RWPE2 (cell line): ENCODE measurements around the gene MED9.

Experiments
- ATAC-seq: fragments of 200-7000 bp; cut with Tn5 transposase; 3 replicates; pipeline ENCODE4 v1.9.1; 2021; ENCODE audit warnings: low read depth
- DNase-seq: peaks from one replicate; pipeline ENCODE4 v3.0.0-alpha.2; 2020; ENCODE audit warnings: low spot score
- H3K27ac ChIP-seq: fragments of 450-650 bp; 2 replicates; pipeline ENCODE4 v1.5.1; 2017; ENCODE audit warnings: mild to moderate bottlenecking; ENCODE audit not compliant: poor library complexity, severe bottlenecking
- H3K27me3 ChIP-seq: fragments of 250-450 bp; sonication (Bioruptor Pico); 2 replicates; pipeline ENCODE4 v1.5.1; 2021; ENCODE audit warnings: mild to moderate bottlenecking, moderate library complexity; ENCODE audit not compliant: insufficient read depth, poor library complexity, severe bottlenecking
- H3K36me3 ChIP-seq: fragments of 250-450 bp; sonication (Bioruptor Pico); 2 replicates; pipeline ENCODE4 v1.5.1; 2020; ENCODE audit warnings: low read depth, mild to moderate bottlenecking, moderate library complexity
- H3K4me1 ChIP-seq: fragments of 250-450 bp; sonication (Bioruptor Pico); 2 replicates; pipeline ENCODE4 v1.5.1; 2021; ENCODE audit warnings: mild to moderate bottlenecking, moderate library complexity; ENCODE audit not compliant: insufficient read depth, poor library complexity, severe bottlenecking
- H3K4me3 ChIP-seq: fragments of 250-450 bp; sonication (Bioruptor Pico); 2 replicates; pipeline ENCODE4 v1.5.1; 2021; ENCODE audit warnings: mild to moderate bottlenecking, moderate library complexity; ENCODE audit not compliant: severe bottlenecking
- H3K9me3 ChIP-seq: fragments of 250-450 bp; sonication (Bioruptor Pico); 2 replicates; pipeline ENCODE4 v1.5.1; 2021; ENCODE audit warnings: mild to moderate bottlenecking, moderate library complexity; ENCODE audit not compliant: severe bottlenecking
- TF ChIP-seq, protein P1 (sequence below): fragments of 450-650 bp; IDR thresholded peaks from one replicate; pipeline ENCODE4 v1.5.1; 2017; ENCODE audit warnings: mild to moderate bottlenecking, moderate library complexity; ENCODE audit not compliant: poor library complexity, severe bottlenecking

Gene MED9

DNA sequence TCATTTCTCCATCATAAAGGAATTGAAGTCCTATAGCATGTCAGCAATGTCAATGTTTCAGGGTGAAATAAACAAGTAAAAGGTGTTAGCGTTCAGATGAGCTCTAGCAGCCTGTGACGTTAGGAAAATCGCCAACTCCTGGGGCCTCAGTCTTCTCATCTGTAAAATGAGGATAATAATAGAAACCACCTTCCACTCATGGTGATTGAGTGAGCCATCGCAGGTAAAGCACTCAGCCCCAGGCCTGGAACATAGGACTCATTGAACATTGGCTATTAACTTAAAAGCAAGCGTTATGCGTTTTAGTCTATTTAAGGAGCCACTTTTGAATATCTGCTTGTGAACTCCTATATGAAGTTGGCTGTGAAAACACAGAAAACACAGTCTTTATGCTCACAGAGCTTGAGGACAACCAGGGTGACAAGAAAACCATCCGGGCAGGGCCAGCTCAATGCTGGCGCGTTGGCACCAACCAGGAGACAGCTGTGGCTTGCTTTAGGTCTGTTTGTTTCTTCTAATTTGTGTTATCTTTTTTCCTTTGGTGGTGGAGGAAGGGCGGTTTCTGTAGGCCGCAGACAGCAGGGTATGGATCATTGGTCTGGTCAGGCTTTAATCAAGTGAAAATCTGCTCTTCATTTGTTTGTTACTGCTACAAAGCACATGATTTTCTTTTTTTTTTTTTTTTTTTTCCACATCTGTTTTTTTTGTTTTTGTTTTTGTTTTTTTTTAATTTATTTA, 35.7 kb upstream of the MED9 start:
- no peaks in the 10 kb centered on the region for H3K36me3 ChIP-seq
- H3K27ac ChIP-seq, result no peak overlapping the region
- peaks cover 8% of the 10 kb centered on the region for H3K4me1 ChIP-seq
- ATAC-seq, result no peak
- H3K4me3 ChIP-seq, result no peak overlapping the region
- H3K9me3 ChIP-seq, result peaks cover 2% of the 10 kb centered on the region
- TF ChIP-seq, protein P1, sequence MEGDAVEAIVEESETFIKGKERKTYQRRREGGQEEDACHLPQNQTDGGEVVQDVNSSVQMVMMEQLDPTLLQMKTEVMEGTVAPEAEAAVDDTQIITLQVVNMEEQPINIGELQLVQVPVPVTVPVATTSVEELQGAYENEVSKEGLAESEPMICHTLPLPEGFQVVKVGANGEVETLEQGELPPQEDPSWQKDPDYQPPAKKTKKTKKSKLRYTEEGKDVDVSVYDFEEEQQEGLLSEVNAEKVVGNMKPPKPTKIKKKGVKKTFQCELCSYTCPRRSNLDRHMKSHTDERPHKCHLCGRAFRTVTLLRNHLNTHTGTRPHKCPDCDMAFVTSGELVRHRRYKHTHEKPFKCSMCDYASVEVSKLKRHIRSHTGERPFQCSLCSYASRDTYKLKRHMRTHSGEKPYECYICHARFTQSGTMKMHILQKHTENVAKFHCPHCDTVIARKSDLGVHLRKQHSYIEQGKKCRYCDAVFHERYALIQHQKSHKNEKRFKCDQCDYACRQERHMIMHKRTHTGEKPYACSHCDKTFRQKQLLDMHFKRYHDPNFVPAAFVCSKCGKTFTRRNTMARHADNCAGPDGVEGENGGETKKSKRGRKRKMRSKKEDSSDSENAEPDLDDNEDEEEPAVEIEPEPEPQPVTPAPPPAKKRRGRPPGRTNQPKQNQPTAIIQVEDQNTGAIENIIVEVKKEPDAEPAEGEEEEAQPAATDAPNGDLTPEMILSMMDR, result no peak
- DNase-seq, result no peak
- H3K27me3 ChIP-seq, result no peaks in the 10 kb centered on the region

DNA sequence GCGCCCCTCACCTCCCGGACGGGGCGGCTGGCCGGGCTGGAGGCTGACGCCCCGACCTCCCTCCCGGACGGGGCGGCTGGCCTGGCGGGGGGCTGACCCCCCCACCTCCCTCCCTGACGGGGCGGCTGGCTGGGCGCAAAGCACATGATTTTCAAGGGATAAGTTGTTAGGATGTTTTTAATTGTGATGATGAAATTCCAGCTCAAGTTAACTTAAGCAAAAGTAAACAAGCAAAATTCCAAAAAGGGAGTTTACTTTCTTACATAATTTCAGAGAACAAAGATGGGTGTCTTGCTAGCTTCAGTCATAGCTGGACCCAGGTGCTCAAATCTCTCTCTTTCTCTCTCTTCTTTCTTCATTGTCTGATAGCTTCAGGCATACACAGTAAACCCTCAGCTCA, 33.6 kb upstream of the MED9 start:
- no peak for DNase-seq
- H3K4me3 ChIP-seq, result no peak overlapping the region
- H3K36me3 ChIP-seq, result no peaks in the 10 kb centered on the region
- TF ChIP-seq, protein P1, result no peak
- no peak overlapping the region for H3K27ac ChIP-seq
- H3K9me3 ChIP-seq, result peaks cover 2% of the 10 kb centered on the region
- peaks cover 14% of the 10 kb centered on the region for H3K4me1 ChIP-seq
- H3K27me3 ChIP-seq, result no peaks in the 10 kb centered on the region
- no peak for ATAC-seq

DNA sequence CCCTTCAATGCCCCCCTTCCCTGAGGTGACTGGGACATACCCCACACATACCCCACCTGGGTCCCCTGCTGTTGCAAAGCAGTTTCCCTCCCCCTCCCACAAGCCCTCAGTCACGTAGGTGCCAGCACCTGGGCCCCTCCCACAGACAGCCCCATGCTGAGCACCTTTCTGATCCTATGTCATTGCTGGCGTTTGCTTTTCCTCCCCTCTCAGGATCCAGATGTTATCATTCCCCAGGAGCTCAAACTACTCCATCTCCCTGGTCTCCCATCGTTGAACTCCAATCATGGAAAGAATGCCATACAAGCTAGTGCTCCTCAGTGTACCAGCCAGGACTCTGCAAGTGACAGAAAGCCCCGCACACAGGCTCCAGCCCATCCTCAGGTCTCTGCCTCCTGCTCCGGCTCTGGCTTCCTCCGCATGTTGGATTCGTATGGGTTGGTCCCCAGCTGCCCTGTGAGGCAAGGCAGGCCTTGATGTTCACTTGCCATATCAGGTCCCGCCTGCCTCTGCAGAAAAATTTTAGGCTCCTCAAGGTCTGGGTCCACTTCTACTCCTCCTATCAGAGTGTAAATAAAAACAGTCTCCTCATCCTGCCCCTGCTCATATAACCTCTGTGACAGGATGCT, 31.4 kb upstream of the MED9 start:
- no peak overlapping the region for H3K4me3 ChIP-seq
- no peak for ATAC-seq
- H3K9me3 ChIP-seq, result peaks cover 2% of the 10 kb centered on the region
- TF ChIP-seq, protein P1, result no peak
- no peak for DNase-seq
- peak overlapping the region; percentile 15 for H3K27ac ChIP-seq
- no peaks in the 10 kb centered on the region for H3K27me3 ChIP-seq
- no peaks in the 10 kb centered on the region for H3K36me3 ChIP-seq
- H3K4me1 ChIP-seq, result peaks cover 14% of the 10 kb centered on the region

DNA sequence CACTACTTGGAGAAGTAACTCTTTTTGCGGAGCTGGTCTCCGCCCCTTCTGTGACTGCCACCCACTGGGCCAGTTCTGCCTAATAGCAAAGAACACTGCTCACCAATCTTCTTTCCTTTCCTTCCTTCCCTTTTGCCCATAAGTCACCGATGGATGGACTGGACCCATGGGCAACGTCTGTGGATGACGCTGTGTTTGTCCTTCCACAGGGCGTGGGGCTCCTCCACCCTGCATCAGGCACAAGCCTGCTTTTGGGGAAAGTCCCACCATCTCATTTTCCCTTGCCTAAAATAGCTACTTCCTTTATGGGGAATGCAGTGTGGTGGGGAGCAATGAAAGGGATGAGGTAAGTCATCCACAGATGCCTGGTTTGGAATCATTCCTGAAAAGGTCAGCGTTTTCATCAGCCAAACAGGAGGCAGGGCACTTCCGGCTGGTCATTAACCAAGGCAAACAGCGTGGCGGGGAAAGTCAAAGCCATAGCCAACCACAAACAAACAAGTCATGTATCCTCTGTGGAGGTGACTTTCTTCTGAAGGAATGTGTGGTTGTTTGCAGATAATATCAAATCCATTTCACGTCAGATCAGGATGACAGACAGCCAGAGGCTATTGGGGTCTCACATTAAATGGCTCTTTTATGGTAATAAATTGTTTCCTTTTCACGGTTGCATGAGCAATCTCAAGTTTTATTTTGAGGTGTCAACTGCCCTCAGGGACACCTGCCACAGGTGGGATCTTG, 30.7 kb upstream of the MED9 start:
- ATAC-seq (peak; percentile 87), DNase-seq (no peak)
- Histone ChIP-seq H3K36me3 (no peaks in the 10 kb centered on the region), H3K4me1 (peaks cover 14% of the 10 kb centered on the region), H3K27ac (peak overlapping the region; percentile 15), H3K27me3 (no peaks in the 10 kb centered on the region), H3K4me3 (no peak overlapping the region), H3K9me3 (peaks cover 2% of the 10 kb centered on the region)
- TF ChIP-seq, protein P1, result no peak
